Ecto neural progenitor cell (in vitro differentiated cells): ENCODE results near the gene LMO7.

ENCODE experiments used
- DNase-seq: peaks from one replicate; pipeline ENCODE4 v3.0.0-alpha.2; 2018; ENCODE audit warnings: low spot score

LMO7 gene

GRCh38 chr13:75895168-75895567, 259.0 kb downstream of the LMO7 start:
- no peak for DNase-seq

GRCh38 chr13:75896271-75896670, 260.1 kb downstream of the LMO7 start:
- DNase-seq, result no peak

- DNase-seq, result no peak
Observed at GRCh38 chr13:75897386-75897785, 261.3 kb downstream of the LMO7 start.

- DNase-seq, result no peak
Observed at GRCh38 chr13:75901501-75901900, 265.4 kb downstream of the LMO7 start.

DNA sequence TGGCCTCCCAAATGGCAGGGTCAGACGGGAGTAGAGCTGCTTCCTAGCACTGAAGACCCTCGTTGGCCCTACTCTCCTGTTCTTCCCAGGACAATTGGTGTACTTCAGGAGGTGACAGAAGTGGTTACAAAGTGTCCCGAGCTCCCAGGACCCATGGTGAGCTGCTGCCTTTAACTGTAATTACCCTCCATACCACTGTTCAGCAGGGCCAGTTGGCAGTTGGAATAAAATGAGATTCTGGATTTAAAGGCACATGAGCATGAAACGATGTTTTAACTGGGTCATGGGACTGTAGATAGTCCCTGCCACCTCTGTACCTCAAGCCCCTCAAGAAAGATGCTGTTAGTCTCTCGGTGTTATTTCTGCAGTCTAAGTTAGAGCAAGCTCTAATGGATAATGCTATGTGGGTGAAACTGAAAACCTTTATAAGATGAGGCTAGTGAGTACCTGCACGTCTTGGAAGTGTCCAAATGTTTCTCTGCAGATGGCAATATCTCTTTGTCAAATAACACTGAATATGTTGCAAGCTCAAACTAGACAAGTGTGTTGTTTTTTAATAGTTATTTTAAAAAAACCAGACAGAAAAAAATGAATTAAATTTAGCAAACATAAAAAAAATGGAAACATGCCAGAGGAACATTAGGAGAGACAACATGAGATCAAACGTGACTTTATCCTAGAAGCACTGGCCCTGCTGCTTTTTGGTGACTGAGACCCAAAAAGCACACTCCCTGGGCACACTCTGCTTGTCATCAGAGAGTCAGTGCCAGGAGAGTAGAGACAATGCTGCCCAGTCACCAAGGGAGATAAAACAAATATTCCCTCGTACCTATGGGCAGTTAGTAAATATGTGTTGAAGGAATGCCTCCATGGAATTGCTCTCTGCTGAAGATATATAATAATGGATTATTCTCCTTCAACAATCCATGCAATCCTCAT, 266.3 kb downstream of the LMO7 start:
- no peak for DNase-seq

DNA sequence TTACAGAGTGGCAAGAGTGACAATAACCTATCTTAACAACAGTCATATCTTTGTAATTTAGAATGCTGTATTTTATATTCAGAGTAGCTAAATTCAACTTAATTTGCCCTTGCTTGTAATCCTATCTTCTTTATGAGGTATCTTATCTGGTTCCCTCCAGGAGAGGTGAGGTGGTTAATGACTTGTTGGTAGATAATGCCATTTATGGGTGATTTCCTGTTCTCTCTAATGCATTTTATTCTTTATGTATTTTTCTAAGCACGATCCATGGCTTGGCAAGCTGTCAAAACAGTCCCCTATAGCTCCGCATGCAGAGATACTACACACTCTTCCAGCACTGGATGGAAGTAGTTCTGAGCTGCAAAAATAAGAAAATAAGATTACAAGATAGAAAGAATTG, 267.9 kb downstream of the LMO7 start:
- DNase-seq, result no peak

- DNase-seq, result no peak
Observed at GRCh38 chr13:75906315-75906714, 270.2 kb downstream of the LMO7 start.

DNA sequence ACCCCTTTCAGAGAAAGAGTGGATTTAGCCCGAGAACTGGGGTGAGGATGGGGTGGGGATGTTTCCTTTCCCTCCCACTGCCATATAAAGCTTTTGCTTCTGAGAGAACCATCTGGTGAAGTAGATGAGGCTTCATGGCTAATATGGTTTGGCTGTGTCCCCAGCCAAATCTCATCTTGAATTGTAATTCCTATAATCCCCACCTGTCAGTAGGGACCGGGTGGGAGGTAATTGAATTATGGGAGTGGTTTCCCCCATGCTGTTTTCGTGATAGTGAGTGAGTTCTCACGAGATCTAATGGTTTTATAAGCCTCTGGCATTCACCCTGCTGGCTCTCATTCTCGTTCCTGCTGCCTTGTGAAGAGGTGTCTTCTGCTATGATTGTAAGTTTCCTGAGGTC, 270.9 kb downstream of the LMO7 start:
- DNase-seq, result no peak

- DNase-seq, result no peak
Observed at GRCh38 chr13:75908141-75908540, 272.0 kb downstream of the LMO7 start.
